ENCODE results near the gene MICAL3.

Gene MICAL3

DNA sequence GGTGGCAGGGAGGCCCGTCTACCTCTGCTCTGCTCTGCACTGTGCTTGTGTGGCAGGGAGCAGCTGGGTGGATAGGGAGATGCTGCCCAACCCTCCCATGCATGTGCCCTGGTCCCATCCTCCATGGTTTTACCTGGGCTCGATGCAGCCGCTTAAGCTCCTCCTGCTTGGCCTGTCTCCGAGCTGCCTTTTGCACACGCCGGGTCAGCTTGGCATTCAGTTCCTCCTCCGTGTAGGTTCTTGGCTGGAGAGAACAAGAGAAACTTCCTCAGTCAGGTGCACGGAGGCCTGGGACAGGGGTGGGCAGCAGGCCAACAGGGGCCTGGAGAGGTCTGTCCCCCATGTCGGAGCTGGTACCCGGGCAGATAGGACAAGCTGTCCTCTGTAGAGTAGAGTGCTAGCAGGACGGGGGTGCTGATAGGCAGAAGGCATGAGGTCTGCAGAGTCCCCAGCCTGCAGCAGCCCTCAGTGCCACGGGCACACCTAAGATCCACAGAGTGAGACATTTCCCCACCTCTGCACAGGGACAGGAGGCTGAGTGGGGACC lies 213.7 kb downstream of the MICAL3 start:
- no peak for DNase-seq (ENCODE audit: low read depth)

DNA sequence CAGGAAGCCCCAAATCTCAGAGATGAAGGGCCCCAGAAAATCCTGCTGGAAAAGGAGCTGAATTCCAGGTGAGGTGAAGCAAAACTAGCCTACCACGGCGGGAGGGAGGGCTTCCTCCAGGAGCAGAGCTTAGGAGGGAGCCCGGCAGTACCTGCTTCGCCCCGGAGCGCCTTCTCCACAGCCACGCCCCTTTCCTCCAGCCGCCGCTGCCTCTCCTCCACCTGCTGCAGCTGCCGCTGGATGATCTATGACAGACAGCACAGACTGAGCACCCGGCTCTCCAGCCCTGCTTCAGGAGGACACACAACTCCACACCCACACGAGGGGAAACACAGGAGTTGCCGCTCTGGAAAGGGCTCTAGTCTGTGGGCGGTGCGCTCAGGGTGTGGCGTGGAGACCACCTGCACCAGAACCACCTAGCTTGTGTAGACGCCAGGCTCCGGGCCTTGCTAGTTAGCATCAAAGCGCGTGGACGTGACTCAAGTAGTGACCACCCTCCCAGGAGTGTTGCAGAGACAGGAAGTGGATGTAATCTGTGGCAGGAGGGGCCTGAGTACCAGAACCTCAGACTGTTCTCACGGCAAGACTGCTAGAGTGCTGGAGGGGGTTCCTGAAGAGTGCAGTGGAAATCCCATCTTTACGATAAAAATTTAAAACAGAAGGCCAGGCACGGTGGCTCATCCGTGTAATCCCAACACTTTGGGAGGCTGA lies 215.5 kb downstream of the MICAL3 start:
- DNase-seq (ENCODE audit: low read depth), result no peak

DNA sequence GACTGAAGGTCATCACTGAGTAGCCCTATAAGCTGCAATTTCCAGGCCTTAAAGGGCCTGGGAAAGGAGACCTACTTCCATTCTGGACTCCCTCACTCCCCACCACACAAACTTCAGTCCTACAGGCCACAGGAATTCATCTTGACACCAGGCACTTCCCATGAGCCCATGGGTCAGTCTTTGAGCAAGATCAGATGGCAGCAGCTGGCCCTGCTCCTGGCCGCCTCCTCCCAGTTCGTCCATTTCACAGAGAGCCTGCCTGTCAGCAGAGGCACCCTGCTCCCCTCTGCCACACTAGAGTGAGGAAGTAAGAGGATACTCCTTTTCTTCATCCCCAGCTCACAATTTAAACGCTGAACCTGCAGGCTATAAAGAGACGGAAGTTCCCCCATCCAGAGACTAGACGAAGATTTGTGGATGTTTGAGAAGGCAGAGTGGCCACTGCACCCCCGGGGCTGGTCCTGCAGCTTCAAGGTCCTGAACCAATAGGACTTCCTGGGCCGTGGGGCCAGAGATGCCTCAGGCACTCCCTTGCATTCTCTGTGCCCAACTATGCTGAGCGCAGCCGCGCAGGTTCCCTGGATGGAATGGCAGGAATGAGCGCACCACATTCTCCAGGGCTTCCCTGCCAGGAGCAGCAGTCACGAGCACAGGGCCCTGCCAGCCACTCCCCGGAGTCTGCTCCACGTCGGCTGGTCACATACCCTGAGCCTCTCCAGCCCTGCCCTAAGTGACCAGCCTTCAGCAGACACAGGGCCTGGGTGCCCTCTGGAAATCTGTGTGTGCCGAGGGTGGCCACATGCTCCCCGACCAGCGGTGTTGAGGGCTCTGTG lies 216.6 kb downstream of the MICAL3 start:
- no peak for DNase-seq (ENCODE audit: low read depth)

DNA sequence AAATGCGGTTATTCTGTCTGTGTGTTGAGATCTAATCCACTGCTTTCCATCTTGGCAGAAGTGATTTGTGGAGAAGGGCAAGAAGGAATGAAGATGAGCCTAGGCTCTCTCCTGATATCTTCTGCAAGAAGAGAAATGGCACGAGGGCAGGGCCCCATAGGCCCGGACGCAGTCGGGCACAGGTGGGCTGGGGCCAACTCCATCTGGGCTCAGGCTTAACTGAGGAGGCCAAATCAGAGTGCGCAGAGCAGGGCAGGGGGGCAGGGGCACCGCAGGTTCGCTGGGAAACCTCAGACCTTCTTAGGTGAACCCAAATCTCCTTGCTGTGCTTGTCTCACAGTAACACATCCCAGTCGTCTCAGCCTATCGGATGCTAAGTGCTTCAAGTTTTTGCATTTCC lies 217.3 kb downstream of the MICAL3 start:
- DNase-seq (ENCODE audit: low read depth), result no peak

DNA sequence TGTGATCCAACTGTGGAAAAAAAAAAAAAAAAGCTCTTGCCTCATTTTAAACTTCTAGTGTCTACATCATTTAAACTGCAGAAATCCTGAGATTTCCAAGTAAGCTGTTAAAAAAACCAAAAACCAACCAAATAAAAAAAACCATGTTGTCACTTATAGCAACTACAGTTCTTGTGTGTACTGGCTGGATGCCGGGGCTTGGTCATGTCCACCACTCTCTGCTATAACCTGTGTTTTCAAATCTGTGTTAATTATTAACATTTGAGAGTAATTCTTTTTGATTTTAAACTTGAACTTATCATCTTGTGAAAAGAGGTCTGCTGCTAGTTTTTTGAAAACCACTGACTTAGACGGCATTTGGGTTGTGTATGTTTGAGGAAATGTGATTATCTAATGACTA lies 217.9 kb downstream of the MICAL3 start:
- DNase-seq (ENCODE audit: low read depth), result no peak

DNA sequence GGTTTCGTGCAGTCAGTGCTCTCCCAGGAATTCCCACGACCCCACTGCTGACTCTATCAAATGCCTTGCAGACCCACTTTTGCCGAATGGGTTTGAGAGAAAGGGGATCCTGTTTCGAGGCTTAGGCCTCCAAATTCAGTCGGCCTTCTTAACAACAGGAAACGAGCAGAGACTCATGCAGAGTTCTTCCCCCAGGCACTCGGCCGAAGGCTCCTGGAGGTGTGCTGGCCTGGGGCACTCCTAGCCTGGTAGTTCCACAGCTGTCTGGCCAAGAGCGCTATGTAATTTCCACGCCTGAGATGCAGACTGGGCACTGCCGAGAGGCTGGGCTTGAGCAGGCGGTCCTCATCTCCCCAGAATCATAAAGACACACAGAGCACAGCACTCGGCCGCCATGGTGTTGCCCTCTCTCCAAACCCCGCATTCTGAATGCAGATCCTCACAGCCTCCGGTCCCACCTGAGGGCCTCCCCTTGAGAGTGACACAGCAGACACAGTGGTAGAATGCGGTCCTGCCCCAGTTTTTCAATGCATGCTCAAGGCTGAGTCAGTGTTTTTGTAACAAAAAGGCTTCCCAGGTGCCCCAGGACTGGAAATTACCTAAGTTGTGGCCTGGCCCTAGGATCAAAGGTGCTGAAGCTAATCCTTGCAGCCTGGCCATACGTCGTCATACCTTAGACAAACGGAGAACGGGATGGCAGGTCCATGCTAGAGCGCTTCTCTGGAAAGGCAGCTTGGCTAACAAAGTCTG lies 219.9 kb downstream of the MICAL3 start:
- no peak for DNase-seq (ENCODE audit: low read depth)

DNA sequence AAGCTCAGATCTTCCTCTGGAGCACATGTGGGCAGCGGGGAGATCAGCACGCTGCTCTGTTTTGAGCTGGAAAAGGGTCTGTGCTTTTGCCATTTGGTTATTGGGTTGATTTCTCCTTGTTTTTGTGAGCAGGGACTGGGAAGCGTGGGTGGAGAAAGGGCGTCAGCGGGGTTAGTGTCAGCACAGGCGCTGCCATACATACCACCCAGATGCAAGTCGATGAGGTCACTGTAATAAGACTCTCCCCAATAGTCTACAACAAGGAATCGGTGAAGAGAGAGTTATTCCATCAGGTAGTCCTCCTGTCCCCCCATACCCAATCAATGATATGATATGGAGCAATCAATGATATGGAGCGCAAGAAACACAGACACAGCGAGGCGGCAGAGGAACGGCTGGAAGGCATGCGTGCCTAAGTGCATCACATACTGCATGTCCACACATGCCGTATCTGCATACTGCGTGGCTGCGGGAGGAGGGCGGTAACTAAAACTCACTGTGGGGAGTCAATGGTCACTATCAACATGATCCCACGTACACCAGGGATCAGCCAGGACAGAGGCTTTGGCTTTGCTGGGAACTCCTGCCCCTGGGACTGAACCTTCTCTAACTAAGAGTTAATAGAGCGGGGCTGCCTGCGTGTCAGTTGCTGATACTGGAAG lies 220.6 kb downstream of the MICAL3 start:
- no peak for DNase-seq (ENCODE audit: low read depth)

DNA sequence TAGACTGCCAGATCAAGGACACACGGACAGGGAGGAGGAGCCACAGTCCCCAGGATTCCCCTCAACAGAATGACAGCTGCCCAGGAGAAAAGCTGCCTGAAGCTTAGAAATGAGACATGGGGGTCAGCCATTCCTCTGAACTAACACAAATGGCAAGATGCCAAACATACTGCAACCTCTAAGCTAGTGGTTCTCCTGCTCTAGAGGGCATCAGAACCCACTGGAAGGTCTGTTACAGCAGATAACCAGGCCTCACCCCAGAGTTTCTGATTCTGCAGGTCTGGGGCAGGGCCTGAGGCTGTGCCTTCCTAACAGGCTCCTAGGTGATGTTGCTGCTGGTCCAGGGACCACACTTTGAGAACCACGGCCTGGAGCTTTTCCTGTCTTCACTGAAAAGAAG lies 221.5 kb downstream of the MICAL3 start:
- no peak for DNase-seq (ENCODE audit: low read depth)

DNA sequence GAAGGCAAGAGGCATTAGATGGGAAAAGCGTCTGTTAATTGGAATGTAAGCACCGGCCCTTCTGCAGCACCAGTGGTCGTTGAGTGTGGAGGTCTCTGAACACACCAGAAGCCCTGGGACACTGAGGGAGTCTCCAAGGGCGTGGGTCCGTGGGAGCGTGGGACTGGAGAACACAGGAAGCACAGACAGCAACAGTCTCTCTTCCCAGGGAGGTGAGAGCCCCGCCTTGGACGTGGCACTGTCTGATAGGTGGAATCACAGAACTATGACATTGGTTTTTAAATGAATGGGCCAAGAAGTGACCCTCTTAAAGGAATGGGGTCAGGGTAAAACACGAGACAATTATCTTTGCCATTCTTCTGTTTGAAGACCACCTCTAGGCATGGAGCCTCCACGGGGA lies 221.9 kb downstream of the MICAL3 start:
- no peak for DNase-seq (ENCODE audit: low read depth)

DNA sequence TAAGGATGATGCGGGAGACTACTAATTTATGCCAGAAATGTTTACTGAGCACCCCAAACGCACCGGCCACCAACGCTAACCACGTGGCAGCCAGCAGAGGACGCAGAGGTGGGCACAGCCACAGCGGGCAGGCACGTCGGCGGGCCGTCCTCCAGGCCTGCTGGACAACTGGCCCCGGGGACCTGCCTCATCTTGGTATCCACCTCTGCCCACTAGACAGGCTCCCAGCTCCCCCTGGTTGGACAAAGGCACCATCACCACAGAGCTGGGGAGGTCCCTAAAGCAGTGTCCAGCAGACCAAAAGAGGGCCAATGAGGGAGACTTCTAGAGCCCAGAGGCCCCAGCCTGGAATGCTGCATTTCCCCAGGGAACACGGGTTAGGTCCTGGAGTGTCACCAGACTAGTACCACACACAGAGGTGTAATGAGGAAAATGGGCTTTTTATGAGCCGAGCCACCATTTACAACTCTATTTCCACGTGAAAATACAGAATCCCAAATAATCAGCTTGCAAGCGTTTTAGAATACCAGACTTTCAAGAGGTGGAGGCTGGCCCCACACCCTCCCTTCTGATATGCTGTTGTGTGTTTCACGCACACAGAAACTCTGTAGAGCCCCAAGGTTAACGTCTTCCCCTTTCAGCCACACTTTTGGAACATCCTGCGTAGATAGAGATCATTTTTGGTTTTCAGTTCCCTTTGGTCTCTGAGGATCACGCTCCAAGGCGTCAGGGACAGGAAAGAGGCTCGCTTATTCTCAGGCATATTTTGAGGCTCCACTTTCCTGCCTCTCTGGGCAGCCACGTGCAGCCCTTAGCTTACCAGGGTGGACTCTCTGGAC lies 226.4 kb downstream of the MICAL3 start:
- DNase-seq (ENCODE audit: low read depth), result no peak

DNA sequence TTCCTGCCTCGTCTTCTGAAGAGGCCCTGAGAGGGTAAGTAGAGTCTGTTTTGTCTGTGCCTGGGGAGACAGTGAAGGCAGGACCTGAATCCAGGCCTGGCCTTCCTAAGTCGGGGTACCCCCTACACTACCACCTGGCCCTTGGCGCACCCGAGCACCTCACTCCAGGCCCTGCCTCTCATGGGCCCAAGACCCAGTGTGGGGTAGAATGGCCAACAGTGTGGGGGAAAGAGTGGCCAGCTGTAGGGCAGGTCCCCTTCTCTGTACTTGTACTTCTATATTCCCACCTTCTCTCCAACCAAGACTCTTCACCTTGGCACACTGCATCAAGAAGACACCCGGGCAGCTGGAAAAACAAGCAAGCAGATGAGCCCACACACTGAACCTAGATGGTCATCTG lies 227.7 kb downstream of the MICAL3 start:
- no peak for DNase-seq (ENCODE audit: low read depth)

DNA sequence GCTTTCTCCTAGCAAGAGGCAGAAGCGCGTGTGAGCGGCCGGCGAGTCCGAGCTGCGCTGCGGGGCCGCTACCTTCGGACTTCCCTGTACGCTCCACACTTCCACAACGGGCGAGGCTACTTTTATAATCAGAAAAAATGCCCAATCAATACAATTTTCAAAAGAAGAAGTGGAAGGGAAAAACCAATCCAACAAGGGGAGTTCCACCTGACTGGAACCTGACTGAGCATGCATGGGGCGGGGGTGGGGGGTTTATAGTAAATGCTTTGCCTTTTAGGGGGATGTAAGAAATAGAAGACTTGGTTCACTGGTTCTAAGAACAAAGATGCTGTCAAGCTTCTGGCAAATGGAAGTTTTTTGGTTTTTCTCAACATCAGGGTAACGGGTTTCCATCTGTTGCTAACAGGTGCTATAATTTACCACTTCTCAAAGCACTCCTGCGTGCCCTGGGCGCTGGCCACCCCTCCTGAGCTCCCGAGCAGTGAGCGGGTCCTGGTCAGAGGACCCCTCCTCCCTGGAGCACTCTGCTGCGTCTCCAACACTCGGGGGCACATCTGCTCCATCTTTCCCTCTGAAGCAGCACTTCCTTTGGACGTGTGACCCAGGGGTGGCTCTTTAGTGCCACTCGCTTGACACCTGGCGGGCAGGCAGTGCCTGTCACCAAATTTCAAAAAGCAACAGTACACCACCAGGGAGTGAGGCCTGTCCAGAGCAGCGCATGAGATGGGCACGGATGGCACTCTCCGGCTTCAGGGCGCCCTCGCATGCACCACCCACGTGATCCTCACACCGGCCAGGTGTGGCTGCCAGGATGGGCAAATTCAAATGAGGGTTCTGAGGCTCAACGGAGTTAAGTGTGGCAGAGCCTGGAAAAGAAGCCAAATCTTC lies 228.5 kb downstream of the MICAL3 start:
- no peak for DNase-seq (ENCODE audit: low read depth)

DNA sequence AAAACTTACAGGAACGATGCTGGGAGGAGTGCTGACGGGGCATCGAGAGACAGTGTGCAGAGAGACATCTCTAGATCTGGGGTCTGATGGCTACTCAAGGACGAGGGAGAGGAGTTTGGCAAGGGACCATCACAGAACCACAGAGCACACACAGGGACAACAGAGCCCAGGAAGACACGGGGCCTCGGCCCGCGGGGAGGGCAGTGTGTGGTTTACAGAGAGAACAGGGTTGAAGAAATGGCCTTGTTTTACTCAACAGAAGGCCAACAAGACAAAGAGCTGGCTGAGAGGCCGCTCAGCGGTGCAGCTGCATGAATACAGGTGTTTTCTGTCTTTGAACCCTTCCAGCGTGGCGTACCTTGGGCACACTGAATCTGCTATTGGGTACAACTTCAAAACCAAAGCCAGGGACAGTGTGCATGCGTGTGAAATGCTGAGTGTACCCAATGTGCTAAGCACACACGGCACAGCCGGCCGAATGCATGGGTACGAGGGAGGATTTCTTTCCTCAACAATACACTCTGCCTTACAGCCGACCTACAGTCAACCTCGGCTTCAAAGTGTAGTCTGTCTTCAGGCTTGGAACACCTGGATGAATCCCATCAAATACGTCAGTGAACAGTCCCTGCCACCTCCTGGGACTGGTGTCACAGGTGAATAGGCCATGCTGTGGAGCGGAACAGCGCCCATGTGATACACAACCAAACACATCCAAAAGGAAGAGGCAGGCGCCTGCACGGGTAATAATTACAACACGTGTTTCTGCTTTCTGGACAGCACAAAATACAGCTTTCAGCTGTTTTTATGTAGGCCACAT lies 229.4 kb downstream of the MICAL3 start:
- DNase-seq (ENCODE audit: low read depth), result no peak

DNA sequence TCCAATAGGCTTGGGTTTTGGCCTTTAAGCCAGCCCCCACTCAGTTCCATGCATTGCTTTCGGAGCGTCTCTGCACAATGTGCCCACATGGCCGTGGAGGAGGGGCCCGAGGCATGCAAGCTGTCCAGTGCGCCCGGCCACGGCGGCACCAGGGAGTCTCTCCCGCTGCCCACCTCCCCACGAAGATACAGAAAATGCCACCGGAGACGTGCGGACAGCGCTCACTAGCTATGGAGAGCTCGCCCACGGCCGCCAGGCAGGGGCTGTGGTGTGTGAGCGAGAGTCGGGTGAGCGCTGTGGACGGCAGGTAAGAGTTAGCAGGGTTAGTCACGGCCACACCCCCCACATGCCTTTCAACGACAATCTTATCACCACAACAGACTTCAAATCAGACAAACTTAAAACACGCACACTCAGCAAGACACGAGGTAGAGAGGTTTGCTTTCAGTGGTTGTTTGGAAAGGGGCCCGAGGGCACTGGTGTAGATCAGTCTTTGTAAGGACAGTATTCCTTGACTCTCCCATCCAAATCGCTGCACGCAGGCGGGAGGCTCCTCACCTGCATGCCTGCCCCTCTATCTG lies 231.4 kb downstream of the MICAL3 start:
- no peak for DNase-seq (ENCODE audit: low read depth)

DNA sequence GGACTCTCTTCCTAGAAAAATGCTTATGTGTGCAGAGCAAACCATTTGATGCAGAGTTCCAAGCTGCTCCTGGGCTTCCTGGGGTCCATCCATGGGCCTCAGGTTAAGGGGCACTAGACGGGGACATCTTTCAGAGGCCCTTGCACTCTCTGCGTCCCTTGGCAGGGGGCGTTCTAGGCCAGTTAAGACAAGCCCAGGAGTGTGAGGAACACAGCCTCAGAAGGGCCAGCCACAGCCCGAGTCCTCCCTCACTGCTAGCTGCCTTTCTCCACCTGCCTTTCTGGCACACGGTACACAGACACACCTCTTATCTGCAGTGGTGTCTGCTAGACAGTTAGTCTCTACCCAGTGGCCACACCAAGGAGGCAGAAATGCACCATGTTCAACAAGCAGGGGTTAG lies 232.1 kb downstream of the MICAL3 start:
- DNase-seq (ENCODE audit: low read depth), result no peak

DNA sequence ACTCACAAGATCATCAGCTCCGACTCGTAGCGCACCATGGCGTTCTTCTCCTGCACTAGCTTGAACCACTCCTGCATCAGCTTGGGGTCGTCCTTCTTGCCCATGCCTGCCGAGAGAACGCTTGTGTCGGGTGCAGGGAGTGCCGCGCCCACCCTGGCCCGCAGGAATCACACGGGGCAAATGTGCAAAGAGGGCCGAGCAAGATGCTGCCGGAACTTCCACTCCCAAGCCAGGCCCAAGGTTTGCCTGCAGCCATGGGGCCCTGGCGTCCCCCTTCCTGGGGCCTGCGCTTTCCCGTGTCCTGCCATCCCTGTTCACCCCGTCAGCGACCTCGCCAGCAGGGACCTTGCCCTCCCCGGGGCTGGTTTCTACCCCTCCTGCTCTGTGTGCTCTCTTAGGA lies 233.2 kb downstream of the MICAL3 start:
- no peak for DNase-seq (ENCODE audit: low read depth)

DNA sequence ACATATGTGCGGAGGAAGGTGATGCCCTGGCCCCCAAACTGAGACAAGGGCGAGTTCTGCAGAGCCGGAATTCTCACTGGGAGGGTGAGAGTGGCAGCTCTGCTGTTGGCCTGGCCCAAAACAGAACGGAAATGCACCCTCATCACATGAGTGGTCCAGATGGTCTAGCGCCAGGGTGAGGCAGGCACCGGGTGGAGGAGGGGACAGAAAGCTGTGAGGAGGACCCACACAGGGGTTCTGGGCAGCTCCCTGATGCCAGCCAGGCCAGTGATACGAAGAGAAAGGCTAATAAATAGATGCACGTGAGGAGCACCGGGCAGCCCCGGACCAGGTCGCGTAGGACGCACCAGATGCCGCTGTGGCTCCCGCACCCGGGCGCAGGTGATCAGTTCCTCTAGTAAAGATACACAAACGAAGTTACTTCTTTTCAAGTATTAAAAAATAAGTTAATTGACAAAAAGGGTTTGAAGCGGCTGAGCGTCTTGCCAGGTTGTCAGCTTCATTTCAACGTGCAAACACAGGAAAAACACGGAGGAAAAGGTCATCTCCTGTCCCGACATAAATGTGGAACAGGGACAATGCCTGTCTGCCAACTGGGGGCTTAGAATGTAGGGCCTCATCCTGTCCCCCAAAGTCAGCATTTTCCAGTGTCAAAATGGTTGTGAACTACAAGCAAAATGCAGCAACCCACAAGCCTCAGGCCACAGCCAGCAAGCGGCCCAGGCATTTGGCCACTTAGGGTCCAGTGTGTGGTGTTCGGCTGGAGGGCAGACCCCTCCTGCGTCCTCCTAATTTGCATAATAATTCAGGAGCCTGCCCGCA lies 234.8 kb downstream of the MICAL3 start:
- DNase-seq (ENCODE audit: low read depth), result no peak
